Left ventricle myocardium superior (tissue), 1 donor: ENCODE measurements around the gene GDI1. TPM values are rescaled to one million over a fixed set of nuclear protein-coding genes. Genes with fewer than 3 reads are reported as not detected.
A peak's percentile ranks its signal among the peaks of the same experiment; 100 is the strongest.

Experiments used
- ATAC-seq: fragments of 200-7000 bp; cut with Tn5 transposase; one replicate; pipeline ENCODE4 v1.9.1; 2020; ENCODE audit warnings: mild to moderate bottlenecking, moderate library complexity
- DNase-seq: peaks from one replicate; pipeline ENCODE4 v3.0.0-alpha.2; 2020
- intact Hi-C: fragments of 100-400 bp; cut with micrococcal nuclease; formaldehyde crosslinking; loops from one replicate; pipeline ENCODE4 v1.11.0; 2022
- total RNA-seq: library from RNA; stranded (reverse); fragmentation: NEBNext Ultra II Directional; extraction: Animal tissue kit (Norgen Biotek cat#: 25700); gene quantifications from one replicate; pipeline ENCODE4 v1.2.1, GENCODE V29; 2021
- donor health status: DM: no; HTN: yes; CAD: no; lungs with severe emphysema.

GDI1 gene
- total RNA-seq, 1 donor from 2014 or later, result 86.2 TPM

DNA sequence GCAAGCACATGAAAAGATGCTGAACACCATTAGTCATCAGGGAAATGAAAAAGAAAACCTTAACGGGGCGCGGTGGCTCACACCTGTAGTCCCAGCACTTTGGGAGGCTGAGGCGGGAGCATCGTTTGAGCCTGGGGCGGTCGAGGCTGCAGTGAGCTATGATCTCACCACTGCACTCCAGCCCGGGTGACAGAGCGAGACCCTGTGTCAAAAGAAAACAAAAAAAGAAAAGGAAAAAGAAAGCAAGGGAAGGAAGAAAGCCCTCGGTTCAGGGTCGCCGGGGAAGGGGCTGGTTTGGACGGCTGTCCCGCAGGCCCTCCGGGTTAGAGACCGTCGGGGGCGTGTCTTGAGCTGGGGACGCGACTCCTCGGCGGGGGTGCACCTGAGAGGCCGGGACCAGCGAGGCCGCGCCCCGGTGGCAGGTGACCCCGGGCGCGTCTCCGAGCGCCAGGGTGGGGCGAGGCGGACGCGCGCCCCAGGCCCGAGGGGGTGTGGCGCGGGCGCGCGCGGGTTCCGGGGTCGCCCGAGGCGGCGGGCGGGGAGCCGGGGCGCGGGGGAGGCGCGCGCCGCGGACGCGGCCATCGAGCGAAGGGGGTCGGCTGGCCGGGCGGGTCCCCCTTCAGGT lies 20.6 kb downstream of the GDI1 start:
- peak; percentile 62 for DNase-seq
- intact Hi-C loops, result no loop called here
- ATAC-seq, result peak; percentile 54

DNA sequence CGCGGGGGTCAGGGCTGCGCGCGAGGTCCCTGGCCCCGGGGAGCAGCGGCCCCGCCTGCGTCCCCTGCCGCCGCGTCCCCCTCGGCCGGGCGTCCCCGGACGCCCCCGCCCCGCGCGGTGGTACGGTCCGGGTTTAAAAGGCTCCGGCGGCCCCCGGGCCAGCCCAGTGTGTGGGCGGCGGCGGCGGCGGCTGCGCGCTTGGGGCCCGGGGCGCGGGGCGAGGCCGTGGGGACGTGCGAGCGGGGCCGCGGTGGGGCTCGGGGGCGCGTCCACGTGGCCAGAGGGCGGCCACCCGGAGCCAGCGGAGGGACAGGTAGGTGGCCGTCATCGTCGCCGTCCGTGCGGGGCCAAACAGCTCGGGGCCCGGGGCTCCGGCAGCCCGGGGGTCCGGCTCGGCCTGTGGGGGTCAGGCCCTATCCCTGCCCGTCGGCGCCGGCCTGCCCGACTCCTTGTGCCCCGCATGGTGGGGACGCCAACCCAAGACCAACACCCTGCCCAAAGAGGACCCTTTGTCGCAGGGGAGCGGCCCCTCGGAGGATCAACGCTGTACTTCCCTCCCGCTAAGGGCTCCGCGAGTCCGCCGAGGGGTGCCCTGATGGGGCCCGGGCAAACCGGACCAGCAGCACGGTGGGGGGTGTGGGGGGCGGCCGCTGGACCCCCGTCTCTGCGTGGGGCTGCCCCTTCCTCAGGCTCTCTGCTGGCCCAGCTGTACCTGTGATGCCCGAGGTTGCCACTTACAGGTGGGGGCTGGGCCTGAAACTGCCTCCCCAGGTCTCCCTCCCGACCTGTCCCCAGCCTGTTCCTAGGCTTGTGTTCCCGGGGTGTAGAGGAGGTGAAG lies 21.4 kb downstream of the GDI1 start, which contains the start of gene PLXNA3:
PLXNA3 (plus strand) TSS at position 166 of the 838 bp plus-strand sequence. CDS start 1,903 bp downstream, outside the sequence.
- ATAC-seq (peak; percentile 73), DNase-seq (peak; percentile 73)
- intact Hi-C loops, result no loop called here

DNA sequence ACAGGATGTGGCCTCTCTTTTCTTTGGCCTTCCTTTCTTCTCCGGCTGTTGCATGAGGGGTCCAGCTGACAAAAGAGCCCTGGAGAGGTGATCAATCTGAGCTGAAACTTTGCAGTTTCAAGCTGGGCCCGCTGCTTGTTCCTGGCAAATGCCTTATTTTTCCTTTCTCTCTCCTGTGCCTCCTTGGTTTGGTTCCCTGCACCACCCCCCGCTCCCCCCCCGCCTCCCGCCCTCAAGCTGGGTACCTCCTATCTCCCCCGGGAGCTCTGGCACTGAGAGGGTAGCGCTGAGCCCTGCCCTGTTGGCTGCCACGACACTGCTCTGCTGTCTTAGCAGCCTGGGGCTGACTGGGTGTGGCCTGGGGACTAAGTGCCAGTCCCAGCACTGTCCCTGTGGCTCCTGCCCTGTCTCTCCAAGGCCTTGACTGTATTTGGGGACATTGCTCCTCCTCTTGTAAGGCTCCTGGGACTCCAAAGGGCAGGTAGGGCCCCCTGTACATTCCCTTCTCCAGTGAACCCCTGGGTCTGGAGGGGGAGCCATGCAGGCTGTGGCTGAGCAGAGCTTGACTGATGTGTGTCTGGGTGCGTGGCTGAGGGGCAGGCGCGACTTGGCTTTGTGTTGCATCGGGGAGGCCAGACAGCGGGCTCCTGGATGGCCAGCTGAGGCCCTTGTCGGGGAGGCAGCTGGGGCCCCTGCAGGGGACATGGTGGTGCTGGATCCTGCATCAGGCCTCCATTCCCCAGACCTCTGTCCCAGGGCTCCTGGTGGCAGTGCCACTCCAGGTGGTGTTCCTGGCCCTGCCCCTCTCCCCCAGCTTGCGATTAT lies 22.2 kb downstream of the GDI1 start:
- peak; percentile 73 for DNase-seq
- peak; percentile 89 for ATAC-seq
- intact Hi-C loops, result no loop called here

DNA sequence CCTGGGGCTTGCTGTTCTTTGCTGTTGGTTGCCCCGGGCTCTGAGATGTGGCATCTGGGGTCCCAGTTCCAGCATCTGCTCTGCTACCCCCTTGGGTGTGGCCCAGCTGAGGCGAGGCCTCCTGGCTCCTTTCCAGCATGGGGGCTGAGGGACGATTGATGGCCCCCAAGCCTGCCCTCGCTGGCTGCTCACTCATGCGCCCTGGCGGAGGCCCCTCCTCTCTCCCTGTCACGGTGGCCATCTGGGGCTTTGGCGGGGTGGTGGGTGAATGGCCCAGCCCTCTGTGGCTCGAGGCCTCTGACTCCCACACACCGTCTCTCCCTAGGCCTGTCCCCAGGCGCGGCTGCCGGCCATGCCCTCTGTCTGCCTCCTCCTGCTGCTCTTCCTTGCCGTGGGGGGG lies 22.9 kb downstream of the GDI1 start:
- intact Hi-C loops, result no loop called here
- peak; percentile 7 for ATAC-seq
- DNase-seq, result no peak

DNA sequence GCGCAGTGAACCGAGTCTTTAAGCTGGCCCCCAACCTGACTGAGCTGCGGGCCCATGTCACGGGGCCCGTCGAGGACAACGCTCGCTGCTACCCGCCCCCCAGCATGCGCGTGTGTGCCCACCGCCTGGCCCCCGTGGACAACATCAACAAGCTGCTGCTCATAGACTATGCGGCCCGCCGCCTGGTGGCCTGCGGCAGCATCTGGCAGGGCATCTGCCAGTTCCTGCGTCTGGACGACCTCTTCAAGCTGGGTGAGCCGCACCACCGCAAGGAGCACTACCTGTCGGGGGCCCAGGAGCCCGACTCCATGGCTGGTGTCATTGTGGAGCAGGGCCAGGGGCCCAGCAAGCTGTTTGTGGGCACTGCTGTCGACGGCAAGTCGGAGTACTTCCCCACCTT lies 23.4 kb downstream of the GDI1 start:
- DNase-seq, result no peak
- no peak for ATAC-seq
- intact Hi-C loops, result no loop called here

DNA sequence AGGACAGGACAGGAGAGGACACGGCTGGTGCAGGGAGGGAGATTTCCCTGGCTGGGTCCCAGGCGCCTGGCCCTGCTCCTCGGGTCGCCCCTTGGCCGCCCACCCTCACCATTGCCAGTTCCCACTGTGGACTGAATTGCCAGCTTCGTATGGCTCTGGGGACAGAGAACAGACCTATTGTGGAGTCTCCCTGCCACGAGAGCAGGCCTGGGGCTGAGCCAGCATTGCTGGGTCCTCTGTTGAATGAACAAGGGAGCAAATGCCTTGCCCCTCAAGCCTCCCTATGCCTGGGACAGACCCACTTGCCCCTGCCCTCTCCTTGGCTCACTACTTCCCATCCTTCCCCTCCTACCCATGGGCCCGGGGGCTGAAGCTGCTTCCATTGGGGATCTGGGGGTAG lies 25.4 kb downstream of the GDI1 start:
- ATAC-seq (no peak), DNase-seq (no peak)

DNA sequence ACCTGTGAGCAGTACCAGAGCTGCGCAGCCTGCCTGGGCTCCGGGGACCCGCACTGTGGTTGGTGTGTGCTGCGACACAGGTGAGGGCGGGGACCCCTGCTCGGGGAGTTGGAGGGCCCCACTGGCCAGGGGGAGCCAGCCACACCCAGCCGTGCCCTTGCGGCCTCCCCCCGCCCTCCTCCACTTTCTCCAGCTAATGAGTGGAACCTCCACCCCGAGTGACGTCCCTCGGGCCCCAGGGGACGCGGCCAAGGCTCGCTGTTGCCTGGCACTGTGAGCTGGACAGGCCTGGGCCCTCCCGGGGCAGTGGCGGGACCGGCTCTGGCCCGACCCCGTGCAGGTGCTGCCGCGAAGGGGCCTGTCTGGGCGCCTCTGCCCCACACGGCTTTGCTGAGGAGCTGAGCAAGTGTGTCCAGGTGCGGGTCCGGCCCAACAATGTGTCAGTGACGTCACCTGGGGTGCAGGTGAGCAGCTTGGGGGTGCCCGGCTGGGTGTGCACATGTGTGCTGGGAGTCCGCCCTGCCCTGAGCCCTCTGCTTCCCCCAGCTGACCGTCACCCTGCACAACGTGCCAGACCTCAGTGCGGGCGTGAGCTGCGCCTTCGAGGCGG lies 26.8 kb downstream of the GDI1 start:
- no peak for DNase-seq
- intact Hi-C loops, result no loop called here
- no peak for ATAC-seq

More for the DNA sequence above, 25.4 kb downstream of the GDI1 start:
- intact Hi-C loops, result no loop called here

DNA sequence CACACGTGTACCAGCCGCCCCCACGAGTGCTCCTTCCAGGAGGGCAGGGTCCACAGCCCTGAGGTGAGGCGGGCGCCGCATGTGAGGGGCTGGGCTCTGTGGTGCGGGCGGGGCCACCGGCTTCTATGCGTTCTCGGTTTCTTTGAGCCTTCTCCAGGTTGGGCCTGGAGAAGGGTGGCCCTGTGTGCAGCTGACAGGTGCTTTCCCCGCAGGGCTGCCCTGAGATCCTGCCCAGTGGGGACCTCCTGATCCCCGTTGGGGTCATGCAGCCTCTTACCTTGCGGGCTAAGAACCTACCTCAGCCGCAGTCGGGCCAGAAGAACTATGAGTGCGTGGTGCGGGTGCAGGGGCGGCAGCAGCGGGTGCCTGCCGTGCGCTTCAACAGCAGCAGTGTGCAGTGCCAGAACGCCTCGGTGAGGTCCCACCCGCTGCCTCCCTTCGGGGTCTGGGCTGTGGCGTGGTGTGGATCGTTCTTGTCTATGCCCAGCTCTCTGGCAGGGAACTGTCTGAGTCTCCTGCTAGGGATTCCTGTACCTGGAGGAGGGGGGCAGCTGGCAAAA lies 27.9 kb downstream of the GDI1 start:
- intact Hi-C loops, result no loop called here
- DNase-seq (no peak), ATAC-seq (no peak)

DNA sequence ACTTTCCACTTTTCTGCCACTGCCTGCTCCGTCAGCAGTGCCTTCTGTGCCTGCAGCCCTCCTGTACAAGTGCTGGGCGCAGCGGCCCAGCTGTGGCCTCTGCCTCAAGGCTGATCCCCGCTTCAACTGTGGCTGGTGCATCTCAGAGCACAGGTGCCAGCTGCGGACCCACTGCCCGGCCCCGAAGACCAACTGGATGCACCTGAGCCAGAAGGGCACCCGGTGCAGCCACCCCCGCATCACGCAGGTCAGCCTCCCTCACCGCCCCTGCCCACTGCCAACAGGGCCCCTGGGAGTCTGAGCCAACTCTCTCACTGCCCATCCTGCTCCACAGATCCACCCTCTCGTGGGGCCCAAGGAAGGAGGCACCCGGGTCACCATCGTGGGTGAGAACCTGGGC lies 28.6 kb downstream of the GDI1 start:
- intact Hi-C loops, result no loop called here
- no peak for DNase-seq
- ATAC-seq, result no peak

DNA sequence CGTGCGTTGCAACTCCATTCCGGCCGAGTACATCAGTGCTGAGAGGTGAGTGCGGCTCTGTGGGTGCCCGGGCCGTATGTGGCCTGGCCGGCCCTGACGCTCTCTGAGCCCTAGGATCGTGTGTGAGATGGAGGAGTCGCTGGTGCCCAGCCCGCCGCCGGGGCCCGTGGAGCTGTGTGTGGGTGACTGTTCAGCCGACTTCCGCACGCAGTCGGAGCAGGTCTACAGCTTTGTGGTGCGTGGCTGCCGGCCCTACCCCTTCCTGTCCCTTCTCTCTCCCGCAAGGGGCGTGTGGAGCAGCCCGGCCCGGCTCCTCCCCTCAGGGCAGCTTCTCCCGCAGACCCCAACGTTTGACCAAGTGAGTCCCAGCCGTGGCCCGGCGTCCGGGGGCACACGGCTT lies 29.1 kb downstream of the GDI1 start:
- ATAC-seq (no peak), DNase-seq (no peak)
- intact Hi-C loops, result no loop called here

DNA sequence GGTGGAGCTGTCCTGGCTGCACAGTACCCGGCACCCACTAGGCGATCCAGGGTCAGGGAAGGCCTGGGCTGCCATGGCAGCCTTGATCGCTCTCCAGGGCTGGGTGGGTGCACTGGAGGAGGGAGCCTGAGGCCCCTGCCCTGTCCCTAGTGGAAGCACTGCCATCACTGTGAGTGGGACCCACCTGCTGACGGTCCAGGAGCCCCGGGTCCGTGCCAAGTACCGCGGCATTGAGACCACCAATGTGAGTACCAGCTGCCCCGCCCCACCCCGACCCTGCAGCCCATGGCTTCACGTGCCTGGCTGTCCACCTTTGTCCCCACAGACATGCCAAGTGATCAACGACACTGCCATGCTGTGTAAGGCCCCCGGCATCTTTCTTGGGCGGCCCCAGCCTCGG lies 30.0 kb downstream of the GDI1 start:
- DNase-seq, result no peak
- intact Hi-C loops, result no loop called here
- ATAC-seq, result no peak

DNA sequence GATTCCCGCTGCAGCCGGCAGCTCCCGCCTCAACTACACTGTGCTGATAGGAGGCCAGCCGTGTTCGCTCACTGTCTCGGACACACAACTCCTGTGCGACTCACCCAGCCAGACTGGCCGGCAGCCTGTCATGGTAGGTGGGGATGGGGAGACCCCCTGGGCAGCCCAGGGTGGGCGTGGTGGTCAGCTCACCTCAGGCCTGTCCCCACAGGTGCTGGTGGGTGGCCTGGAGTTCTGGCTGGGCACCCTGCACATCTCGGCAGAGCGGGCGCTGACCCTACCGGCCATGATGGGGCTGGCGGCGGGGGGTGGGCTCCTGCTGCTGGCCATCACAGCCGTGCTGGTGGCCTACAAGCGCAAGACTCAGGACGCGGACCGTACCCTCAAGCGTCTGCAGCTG lies 30.6 kb downstream of the GDI1 start:
- DNase-seq, result no peak
- intact Hi-C loops, result no loop called here
- no peak for ATAC-seq

DNA sequence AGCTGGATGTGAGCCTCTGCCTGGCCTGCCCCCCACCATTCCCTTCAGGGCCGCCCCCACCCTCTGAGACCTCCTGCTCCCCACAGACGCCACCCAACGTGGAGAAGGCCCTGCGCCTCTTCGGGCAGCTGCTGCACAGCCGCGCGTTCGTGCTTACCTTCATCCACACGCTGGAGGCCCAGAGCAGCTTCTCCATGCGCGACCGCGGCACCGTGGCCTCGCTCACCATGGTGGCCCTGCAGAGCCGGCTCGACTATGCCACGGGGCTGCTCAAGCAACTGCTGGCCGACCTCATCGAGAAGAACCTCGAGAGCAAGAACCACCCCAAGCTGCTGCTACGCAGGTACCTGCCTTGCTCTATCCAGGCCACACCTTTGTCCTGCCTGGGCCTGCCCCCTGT lies 31.3 kb downstream of the GDI1 start:
- intact Hi-C loops, result no loop called here
- ATAC-seq, result no peak
- no peak for DNase-seq

DNA sequence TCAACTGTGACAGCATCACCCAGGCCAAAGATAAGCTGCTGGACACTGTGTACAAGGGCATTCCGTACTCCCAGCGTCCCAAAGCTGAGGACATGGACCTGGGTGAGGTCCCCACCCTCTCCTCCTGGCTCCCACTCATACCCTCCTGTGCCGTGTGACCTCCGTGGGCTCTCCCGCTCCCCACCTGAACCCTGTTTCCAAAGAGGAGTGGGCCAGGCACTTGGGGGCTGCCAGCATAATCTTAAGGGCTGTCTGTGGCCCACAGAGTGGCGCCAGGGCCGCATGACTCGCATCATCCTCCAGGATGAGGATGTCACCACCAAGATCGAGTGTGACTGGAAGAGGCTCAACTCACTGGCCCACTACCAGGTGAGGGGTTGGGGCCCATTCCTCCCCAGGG lies 32.2 kb downstream of the GDI1 start:
- ATAC-seq, result no peak

DNA sequence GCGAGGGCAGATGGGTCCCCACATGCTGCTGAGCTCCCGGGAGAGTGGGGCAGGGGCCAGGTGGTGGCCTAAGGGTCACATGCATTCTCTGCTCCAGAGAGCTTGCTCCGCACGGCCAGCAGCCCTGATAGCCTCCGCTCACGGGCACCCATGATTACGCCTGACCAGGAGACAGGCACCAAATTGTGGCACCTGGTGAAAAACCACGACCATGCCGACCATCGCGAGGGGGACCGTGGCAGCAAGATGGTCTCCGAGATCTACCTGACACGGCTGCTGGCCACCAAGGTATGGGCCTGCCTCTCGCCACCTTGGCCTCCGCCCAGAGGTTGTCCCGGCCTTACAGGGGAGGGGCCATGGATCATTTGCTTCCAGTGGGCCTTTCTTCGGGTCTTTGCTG lies 32.9 kb downstream of the GDI1 start:
- intact Hi-C loops, result no loop called here
- ATAC-seq (no peak), DNase-seq (no peak)

More for the DNA sequence above, 32.2 kb downstream of the GDI1 start:
- no peak for DNase-seq
- intact Hi-C loops, result no loop called here

DNA sequence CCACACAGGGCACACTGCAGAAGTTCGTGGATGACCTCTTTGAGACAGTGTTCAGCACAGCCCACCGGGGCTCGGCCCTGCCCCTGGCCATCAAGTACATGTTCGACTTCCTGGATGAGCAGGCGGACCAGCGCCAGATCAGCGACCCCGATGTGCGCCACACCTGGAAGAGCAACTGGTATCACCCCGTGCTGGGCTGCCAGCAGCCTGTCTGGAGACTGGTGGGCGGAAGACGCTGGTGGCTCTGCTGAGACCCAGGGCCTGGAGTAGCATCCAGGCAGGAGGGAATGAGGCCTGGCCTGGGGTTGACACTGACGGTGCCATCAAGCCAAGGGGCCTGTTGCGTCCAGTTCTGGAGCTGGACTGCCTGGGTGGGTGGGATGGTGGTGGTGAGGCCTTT lies 33.5 kb downstream of the GDI1 start:
- DNase-seq, result no peak

DNA sequence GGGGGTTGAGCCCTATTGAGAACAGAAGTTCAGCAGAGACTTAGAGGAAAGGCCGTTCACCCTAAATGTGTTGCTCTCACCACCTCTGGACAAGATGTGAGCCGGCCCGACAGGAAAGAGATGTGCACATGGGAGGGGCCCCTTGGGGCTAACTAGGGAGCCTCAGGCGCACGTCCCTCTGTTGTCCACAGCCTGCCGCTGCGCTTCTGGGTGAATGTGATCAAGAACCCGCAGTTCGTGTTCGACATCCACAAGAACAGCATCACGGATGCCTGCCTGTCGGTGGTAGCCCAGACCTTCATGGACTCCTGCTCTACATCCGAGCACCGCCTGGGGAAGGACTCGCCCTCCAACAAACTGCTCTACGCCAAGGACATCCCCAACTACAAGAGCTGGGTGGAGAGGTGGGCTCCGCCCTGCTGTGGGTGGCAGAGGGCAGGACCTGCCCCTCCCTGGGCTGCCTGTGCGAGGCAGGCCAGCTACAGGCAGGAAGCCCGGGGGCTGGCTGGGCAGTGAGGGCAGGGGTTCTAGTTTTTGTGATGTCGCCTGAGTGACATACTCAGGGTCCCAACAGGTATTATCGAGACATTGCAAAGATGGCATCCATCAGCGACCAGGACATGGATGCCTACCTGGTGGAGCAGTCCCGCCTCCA lies 34.1 kb downstream of the GDI1 start:
- ATAC-seq (no peak), DNase-seq (peak; percentile 15)
- intact Hi-C loops, result no loop called here

More for the DNA sequence above, 33.5 kb downstream of the GDI1 start:
- ATAC-seq, result no peak
- intact Hi-C loops, result no loop called here

DNA sequence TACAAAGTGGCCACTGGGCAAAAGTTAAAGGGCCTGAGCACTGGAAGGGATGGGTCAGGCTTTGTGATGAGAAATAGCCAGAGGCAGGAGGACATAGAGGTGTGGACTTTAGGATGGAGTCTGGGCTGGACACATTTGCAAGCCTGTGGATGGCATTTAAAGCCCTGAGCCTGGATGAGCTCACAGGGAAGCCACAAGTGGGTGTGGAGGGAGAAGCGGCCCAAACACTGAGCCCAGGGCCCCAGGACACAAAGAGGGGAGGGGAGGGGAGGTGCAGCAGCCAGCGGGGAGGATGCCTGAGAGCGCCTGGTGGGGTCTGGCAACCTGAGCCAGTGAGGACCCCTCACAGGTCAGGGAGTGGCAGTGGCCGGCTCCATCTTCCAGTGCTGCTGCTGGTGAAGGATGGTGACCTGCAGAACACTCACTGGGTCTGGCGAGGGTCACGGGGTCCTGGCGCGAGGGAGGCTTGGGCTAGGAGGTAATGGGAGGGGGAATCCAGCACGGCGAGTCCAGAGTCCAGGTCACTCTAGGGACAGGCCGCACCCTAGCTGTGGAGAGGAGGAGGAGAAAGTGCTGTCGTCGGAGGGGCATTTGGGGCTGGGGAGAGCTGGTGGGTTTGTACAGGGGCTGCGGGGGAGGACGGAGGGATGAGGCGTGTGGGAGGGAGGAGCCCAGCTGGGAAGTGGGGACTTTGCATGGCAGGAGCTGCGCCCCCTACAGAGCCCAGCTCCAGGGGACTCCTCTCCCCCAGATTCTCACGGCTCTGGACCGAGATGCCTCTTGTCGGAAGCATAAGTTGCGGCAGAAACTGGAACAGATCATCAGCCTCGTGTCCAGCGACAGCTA lies 35.1 kb downstream of the GDI1 start:
- DNase-seq (peak; percentile 9), ATAC-seq (no peak)
- intact Hi-C loops, result no loop called here
